H1 (cell line): ENCODE results near the gene CHMP4B. TPM values are rescaled to one million over a fixed set of nuclear protein-coding genes. Genes with fewer than 3 reads are reported as not detected.

ENCODE experiments used
- CTCF ChIA-PET: fragments of 300-600 bp; sonication (Branson Sonifier 250); formaldehyde crosslinking; loops from one replicate; lab custom pipeline; 2021; ENCODE audit not compliant: partially characterized antibody; lab: Charles Lee
- POLR2A ChIA-PET: fragments of 300-600 bp; sonication (Branson Sonifier 250); formaldehyde crosslinking; loops from one replicate; lab custom pipeline; 2021; ENCODE audit warnings: inconsistent platforms; ENCODE audit not compliant: partially characterized antibody; lab: Charles Lee
- DNase-seq, 2 experiments: peaks; one replicate each; pipeline versions ENCODE4 v3.0.0 to v3.0.0-alpha.2; 2010 to 2022; ENCODE audit warnings: low spot score in 2 of 2, low read depth in 1 of 2, mixed read lengths in 1 of 2
- FAIRE-seq: peaks from 2 replicates; lab custom pipeline; 2011; peaks lifted over from hg19 to GRCh38; lab: Jason Lieb, UNC
- H2AFZ ChIP-seq: 2 replicates; pipeline ENCODE4 v1.8.1; 2012; ENCODE audit warnings: low read length, inconsistent platforms
- H2AK5ac ChIP-seq: 2 replicates; pipeline ENCODE4 v1.6.1; 2013; ENCODE audit warnings: low read depth, low read length
- H2BK120ac ChIP-seq: replicated peaks from 2 replicates; pipeline ENCODE3; 2013; ENCODE audit warnings: low read depth, low read length, inconsistent platforms
- H2BK12ac ChIP-seq: 2 replicates; pipeline ENCODE4 v1.6.1; 2013; ENCODE audit warnings: low read depth, low read length
- H2BK15ac ChIP-seq: 2 replicates; pipeline ENCODE4 v1.6.1; 2013; ENCODE audit warnings: low read length
- H2BK20ac ChIP-seq: 2 replicates; pipeline ENCODE4 v1.6.1; 2013; ENCODE audit warnings: low read length
- H2BK5ac ChIP-seq: 2 replicates; pipeline ENCODE4 v1.6.1; 2013; ENCODE audit warnings: low read depth, low read length
- H3K14ac ChIP-seq: 2 replicates; pipeline ENCODE4 v1.6.1; 2013; ENCODE audit warnings: inconsistent platforms; ENCODE audit not compliant: insufficient read length
- H3K18ac ChIP-seq: 2 replicates; pipeline ENCODE4 v1.6.1; 2013; ENCODE audit warnings: low read length; ENCODE audit errors: extremely low read depth
- H3K23ac ChIP-seq: 2 replicates; pipeline ENCODE4 v1.6.1; 2013; ENCODE audit warnings: inconsistent platforms; ENCODE audit not compliant: insufficient read length
- H3K23me2 ChIP-seq: 2 replicates; pipeline ENCODE4 v1.6.1; 2013; ENCODE audit warnings: low read depth, low read length
- H3K27ac ChIP-seq: 2 replicates; pipeline ENCODE4 v1.6.1; 2011; ENCODE audit warnings: low read depth, low read length, inconsistent platforms
- H3K27me3 ChIP-seq, 4 experiments: replicated peaks in 1 of 4; 1 replicate in 1 of 4; 2 replicates in 3 of 4; pipeline versions ENCODE4 v1.6.1 to v1.8.1; 2011 to 2013; ENCODE audit warnings: low read length in 3 of 4, mild to moderate bottlenecking in 3 of 4, inconsistent platforms in 2 of 4, mixed read lengths in 2 of 4, moderate library complexity in 1 of 4; ENCODE audit not compliant: control insufficient read depth in 3 of 4, insufficient read depth in 3 of 4; ENCODE audit errors: extremely low read depth in 1 of 4
- H3K36me3 ChIP-seq, 4 experiments: 2 replicates each; pipeline versions ENCODE4 v1.6.1 to v1.8.1; 2011 to 2013; ENCODE audit warnings: mild to moderate bottlenecking in 4 of 4, low read length in 3 of 4, moderate library complexity in 2 of 4, control low read depth in 1 of 4, inconsistent platforms in 1 of 4; ENCODE audit not compliant: insufficient read depth in 4 of 4, control insufficient read depth in 2 of 4
- H3K4ac ChIP-seq: replicated peaks from 2 replicates; pipeline ENCODE3; 2013; ENCODE audit warnings: low read length, low read depth, mixed read lengths, inconsistent platforms; ENCODE audit not compliant: insufficient read length
- H3K4me1 ChIP-seq, 4 experiments: replicated peaks in 1 of 4; 1 replicate in 1 of 4; 2 replicates in 3 of 4; pipeline versions ENCODE4 v1.6.1 to v1.8.1; 2011 to 2013; ENCODE audit warnings: low read length in 3 of 4, inconsistent platforms in 2 of 4, mixed read lengths in 1 of 4; ENCODE audit not compliant: insufficient read depth in 4 of 4, control insufficient read depth in 3 of 4
- H3K4me2 ChIP-seq, 2 experiments: 2 replicates each; pipeline versions ENCODE4 v1.6.1 to v1.8.1; 2011 to 2013; ENCODE audit warnings: low read depth in 2 of 2, low read length in 2 of 2, control low read depth in 1 of 2, inconsistent platforms in 1 of 2, mild to moderate bottlenecking in 1 of 2; ENCODE audit not compliant: insufficient read depth in 1 of 2
- H3K4me3 ChIP-seq, 4 experiments: fragments of 200-600, 300-600 bp in 1 of 4; sonication (generic), shearing (Covaris generic), sonication (Bioruptor Twin) in 1 of 4; 2 replicates each; pipeline versions ENCODE4 v1.5.1 to v1.8.1; 2011 to 2016; ENCODE audit warnings: low read length in 4 of 4, low read depth in 3 of 4, control low read depth in 2 of 4, inconsistent platforms in 2 of 4, mild to moderate bottlenecking in 2 of 4, mixed read lengths in 1 of 4, moderate library complexity in 1 of 4; ENCODE audit not compliant: insufficient read depth in 2 of 4; ENCODE audit errors: extremely low read depth in 1 of 4
- H3K56ac ChIP-seq: replicated peaks from 2 replicates; pipeline ENCODE3; 2013; ENCODE audit warnings: low read depth, mild to moderate bottlenecking, mixed read lengths, low read length, inconsistent platforms; ENCODE audit not compliant: insufficient read length
- H3K79me1 ChIP-seq: 2 replicates; pipeline ENCODE4 v1.6.1; 2013; ENCODE audit warnings: low read depth, low read length, control low read depth
- H3K79me2 ChIP-seq, 2 experiments: 2 replicates each; pipeline versions ENCODE4 v1.6.1 to v1.8.1; 2012 to 2013; ENCODE audit warnings: low read length in 2 of 2, mild to moderate bottlenecking in 2 of 2, inconsistent platforms in 1 of 2; ENCODE audit not compliant: insufficient read depth in 2 of 2, control insufficient read depth in 1 of 2
- H3K9ac ChIP-seq, 4 experiments: replicated peaks in 1 of 4; 1 replicate in 1 of 4; 2 replicates in 3 of 4; pipeline versions ENCODE4 v1.6.1 to v1.8.1; 2011 to 2013; ENCODE audit warnings: low read depth in 3 of 4, low read length in 3 of 4, control low read depth in 2 of 4, mild to moderate bottlenecking in 2 of 4, moderate library complexity in 2 of 4, inconsistent platforms in 1 of 4; ENCODE audit errors: extremely low read depth in 1 of 4
- H3K9me3 ChIP-seq, 2 experiments: 2 replicates each; pipeline versions ENCODE4 v1.6.1 to v1.8.1; 2012 to 2013; ENCODE audit warnings: mild to moderate bottlenecking in 2 of 2, moderate library complexity in 2 of 2, control low read depth in 1 of 2, inconsistent platforms in 1 of 2, low read depth in 1 of 2, low read length in 1 of 2, mixed read lengths in 1 of 2; ENCODE audit not compliant: insufficient read depth in 2 of 2
- H4K20me1 ChIP-seq, 2 experiments: replicated peaks in 1 of 2; 2 replicates each; pipeline versions ENCODE3 to v1.8.1; 2011 to 2013; ENCODE audit warnings: inconsistent platforms in 2 of 2, low read length in 2 of 2, mild to moderate bottlenecking in 1 of 2; ENCODE audit not compliant: insufficient read depth in 2 of 2, control insufficient read depth in 1 of 2
- H4K5ac ChIP-seq: 2 replicates; pipeline ENCODE4 v1.6.1; 2013; ENCODE audit warnings: low read length, low read depth, mixed read lengths, inconsistent platforms; ENCODE audit not compliant: insufficient read length
- H4K8ac ChIP-seq: 2 replicates; pipeline ENCODE4 v1.8.0; 2013; ENCODE audit warnings: mild to moderate bottlenecking, moderate library complexity, low read length, inconsistent platforms; ENCODE audit not compliant: insufficient read depth; ENCODE audit errors: extremely low read depth
- H4K91ac ChIP-seq: replicated peaks from 2 replicates; pipeline ENCODE3; 2013; ENCODE audit warnings: low read length, mixed read lengths, inconsistent platforms; ENCODE audit not compliant: insufficient read length
- SRF ChIP-seq: IDR thresholded peaks from 2 replicates; pipeline ENCODE4 v1.6.1; 2011; ENCODE audit warnings: mild to moderate bottlenecking, low read depth, low read length, moderate library complexity
- TCF12 ChIP-seq: IDR thresholded peaks from 2 replicates; pipeline ENCODE4 v1.6.1; 2011; ENCODE audit warnings: low read depth, mild to moderate bottlenecking, low read length
- WGBS, 2 experiments: shearing (Covaris generic) in 1 of 2; methylation state at CpG; one replicate each; pipeline versions ENCODE4 v1.1.6 to v1.1.7; 2013 to 2015; ENCODE audit warnings: low lambda C conversion rate in 2 of 2, mixed read lengths in 2 of 2, inconsistent platforms in 1 of 2, low coverage in 1 of 2, missing lambda C conversion rate in 1 of 2; ENCODE audit not compliant: insufficient replicate concordance in 2 of 2, insufficient coverage in 1 of 2, insufficient read length in 1 of 2; ENCODE audit errors: extremely low coverage in 1 of 2, missing lambda C conversion rate in 1 of 2; 5-methylcytosine and 5-hydroxymethylcytosine counted together
- polyA plus RNA-seq, 7 experiments: library from polyadenylated mRNA; depleted of rRNA in 3 of 7; stranded (reverse) in 5 of 7; unstranded in 2 of 7; fragments of >200 nt in 5 of 7; fragments of 200-250 nt in 2 of 7; gene quantifications; 1 replicate in 5 of 7; 2 replicates in 1 of 7; 4 replicates in 1 of 7; pipeline versions ENCODE4 v1.2.1 to v1.2.3, GENCODE V29; 2011 to 2013; ENCODE audit warnings: missing spikeins in 2 of 7, mixed read lengths in 2 of 7
- total RNA-seq: library from RNA; stranded (reverse); fragmentation: NEBNext Ultra II Directional; extraction: Animal tissue kit (Norgen Biotek cat#: 25700); gene quantifications from 2 replicates; pipeline ENCODE4 v1.2.1, GENCODE V29; 2021

The CHMP4B gene
- total and polyA plus RNA-seq, 2 of the 8 experiments (the other 6 are each of a cell fraction or from before 2014, with no cell fraction given): 38.6 to 66.3 TPM

- Histone ChIP-seq H3K4me2 (no peak overlapping the region), H2BK120ac (no peak overlapping the region), H2BK20ac (no peak overlapping the region), H3K36me3 (no peaks in the 10 kb centered on the region), H2AK5ac (no peak overlapping the region), H3K79me1 (peaks cover 30% of the 10 kb centered on the region), H3K79me2 (peaks cover 3 to 75% of the 10 kb centered on the region in 2 experiments; a peak in 2 of 4 replicates), H2BK12ac (no peak overlapping the region), H4K91ac (no peak overlapping the region), H4K8ac (no peak overlapping the region; the same call in 1 of the 2 replicates), H2AFZ (no peak overlapping the region), H4K5ac (no peak overlapping the region), H3K14ac (no peak overlapping the region), H3K27me3 (no peaks in the 10 kb centered on the region), H3K9me3 (no peaks in the 10 kb centered on the region), H3K4me3 (no peak overlapping the region), H3K27ac (peak overlapping the region; percentile 38; the same call in 1 of the 2 replicates), H4K20me1 (peaks cover 0 to 24% of the 10 kb centered on the region in 2 experiments), H3K18ac (no peak overlapping the region), H2BK15ac (no peak overlapping the region), H3K9ac (no peak overlapping the region; a peak in 1 of 7 replicates), H3K56ac (no peak overlapping the region), H3K4ac (no peak overlapping the region), H3K4me1 (peaks cover 2 to 10% (median 6%) of the 10 kb centered on the region in 4 experiments; a peak in 4 of 7 replicates), H2BK5ac (no peak overlapping the region), H3K23ac (no peak overlapping the region), H3K23me2 (no peaks in the 10 kb centered on the region)
- DNase-seq (no peak), FAIRE-seq (no peak)
- WGBS, 2 experiments: 87% methylated on average over 4 of the region's 4 CpGs; no CpG with 5 or more reads in 1 of the 2 experiments
- ChIA-PET CTCF (interaction anchor here (0.8 to 1.6 kb wide), 5 partner anchors 10 to 184 kb away, joined by 3 to 9 read pairs (median 3); no protein-coding TSS in a partner anchor), POLR2A (interaction anchor here (0.6 to 1.4 kb wide), 4 partner anchors 9 to 50 kb away, joined by 3 to 5 read pairs (median 3); no protein-coding TSS in a partner anchor)
- no peak for TF ChIP-seq TCF12
- TF ChIP-seq SRF: no peak
Observed at GRCh38 chr20:33827634-33828325, 16.6 kb downstream of the CHMP4B start.
